NCI-H510A treated with DMSO at 0.1 percent for 48 hours (cell line): ENCODE data around the gene ANAPC2.
A peak's percentile ranks its signal among the peaks of the same experiment; 100 is the strongest.
"Not testable (repeated sequence)": the region's sequence is repeated elsewhere in the genome, so short reads cannot be mapped to it uniquely, and the experiment has no call there.

Experiments
- DNase-seq: peaks from one replicate; lab custom pipeline; 2025; lab: John Stamatoyannopoulos, UW

The ANAPC2 gene

GRCh38 chr9:137143459-137143858 is 44.9 kb downstream of the ANAPC2 start:
- no peak for DNase-seq

DNA sequence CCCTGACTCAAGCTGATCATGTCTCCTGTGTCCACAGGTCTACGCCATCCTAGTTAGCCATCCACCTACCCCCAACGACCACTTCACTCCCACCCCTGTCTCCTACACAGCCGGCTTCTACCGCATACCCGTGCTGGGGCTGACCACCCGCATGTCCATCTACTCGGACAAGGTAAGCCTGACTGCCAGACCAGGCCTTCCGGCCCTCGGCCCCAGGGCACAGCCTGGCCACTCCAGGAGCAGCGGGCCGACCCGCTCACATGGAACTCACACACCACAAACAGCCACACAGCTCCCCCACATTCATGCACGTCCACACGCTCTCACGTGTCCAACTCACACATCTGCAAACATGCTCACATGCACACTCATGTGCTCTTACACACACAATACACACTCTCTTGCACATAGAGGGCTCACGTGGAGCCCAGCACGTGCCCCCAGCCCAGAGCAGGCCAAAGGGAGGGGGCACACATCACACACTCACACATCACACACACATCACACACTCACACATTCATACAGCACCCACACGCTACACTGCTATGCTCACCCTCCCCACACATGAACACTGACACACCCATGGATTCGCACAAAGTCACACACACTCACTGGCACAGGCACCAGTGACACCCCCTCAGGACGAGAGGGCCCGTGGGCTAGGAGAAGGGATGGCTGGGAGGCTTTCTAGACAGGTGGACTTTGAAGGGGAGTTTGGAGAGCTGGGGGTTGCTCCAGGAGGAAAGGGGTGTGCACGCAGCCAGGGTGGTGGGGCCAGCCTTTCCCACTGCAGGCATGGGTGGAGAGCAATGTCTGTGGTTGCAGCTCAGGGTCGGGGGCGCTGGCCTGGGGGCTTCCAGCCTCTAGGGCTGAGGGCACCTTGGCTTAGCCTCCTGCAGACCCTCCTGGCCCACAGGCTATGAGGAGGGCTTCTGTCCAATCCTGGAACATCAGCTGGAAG is 46.1 kb downstream of the ANAPC2 start:
- DNase-seq = no peak

DNA sequence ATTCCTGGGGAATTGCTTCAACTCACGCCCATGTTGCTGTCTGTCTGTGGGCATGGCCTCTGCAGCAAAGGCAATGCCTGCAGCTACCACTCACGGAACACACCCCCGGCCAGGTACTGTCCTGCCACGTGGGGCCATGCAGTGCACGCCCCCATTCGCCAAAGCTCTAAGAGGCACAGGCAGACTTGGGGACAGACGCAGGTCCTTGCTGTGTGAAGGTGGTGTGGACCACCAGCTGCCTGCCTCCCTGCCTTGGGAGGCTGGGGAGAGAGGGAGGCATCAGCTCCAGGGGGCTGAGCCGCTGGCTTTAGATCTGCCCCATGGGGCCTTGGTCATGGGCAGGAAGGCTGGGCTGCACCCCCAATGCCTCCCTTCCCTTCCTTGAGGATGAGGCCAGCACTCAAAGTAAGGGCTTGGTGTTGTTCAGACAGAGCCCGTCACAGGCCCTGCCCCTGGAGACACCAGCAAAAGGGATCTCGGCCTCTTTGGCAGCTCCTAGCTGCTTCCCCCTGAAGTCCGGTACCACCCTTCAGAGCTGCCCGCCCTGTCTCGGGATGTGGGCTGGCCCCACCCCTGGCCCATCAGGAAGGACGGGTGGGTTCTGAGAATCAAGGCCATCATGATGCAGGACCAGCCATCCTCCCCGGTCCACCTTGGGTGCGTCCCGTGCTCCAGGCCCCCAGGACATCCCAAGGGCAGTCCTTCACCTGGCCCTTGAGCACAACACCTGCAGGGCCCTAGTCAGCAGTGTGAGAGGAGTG is 47.1 kb downstream of the ANAPC2 start:
- no peak for DNase-seq

GRCh38 chr9:137140151-137141012 is 48.0 kb downstream of the ANAPC2 start:
- DNase-seq = no peak

DNA sequence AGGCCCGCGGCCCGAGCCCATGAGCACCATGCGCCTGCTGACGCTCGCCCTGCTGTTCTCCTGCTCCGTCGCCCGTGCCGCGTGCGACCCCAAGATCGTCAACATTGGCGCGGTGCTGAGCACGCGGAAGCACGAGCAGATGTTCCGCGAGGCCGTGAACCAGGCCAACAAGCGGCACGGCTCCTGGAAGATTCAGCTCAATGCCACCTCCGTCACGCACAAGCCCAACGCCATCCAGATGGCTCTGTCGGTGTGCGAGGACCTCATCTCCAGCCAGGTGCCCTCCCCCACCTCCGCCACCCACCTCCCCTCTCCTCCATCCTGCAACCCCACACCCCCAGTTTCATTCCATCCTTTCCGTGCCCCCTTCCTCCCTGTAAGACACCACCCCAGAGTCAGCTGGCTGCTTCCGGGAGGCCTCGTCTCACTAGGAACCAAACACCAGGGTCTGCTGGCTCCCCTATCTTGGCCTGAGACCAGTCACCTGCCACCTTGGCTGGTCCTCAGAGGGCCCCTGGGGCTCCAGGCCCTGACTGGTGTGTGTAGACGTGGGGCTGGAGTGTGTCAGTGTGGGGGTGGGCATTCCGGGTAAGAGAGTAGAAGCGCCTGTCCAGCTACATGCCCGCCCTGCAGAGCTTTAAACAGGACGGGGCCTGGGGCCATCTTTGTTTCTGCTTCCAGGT is 48.8 kb downstream of the ANAPC2 start:
- no peak for DNase-seq

DNA sequence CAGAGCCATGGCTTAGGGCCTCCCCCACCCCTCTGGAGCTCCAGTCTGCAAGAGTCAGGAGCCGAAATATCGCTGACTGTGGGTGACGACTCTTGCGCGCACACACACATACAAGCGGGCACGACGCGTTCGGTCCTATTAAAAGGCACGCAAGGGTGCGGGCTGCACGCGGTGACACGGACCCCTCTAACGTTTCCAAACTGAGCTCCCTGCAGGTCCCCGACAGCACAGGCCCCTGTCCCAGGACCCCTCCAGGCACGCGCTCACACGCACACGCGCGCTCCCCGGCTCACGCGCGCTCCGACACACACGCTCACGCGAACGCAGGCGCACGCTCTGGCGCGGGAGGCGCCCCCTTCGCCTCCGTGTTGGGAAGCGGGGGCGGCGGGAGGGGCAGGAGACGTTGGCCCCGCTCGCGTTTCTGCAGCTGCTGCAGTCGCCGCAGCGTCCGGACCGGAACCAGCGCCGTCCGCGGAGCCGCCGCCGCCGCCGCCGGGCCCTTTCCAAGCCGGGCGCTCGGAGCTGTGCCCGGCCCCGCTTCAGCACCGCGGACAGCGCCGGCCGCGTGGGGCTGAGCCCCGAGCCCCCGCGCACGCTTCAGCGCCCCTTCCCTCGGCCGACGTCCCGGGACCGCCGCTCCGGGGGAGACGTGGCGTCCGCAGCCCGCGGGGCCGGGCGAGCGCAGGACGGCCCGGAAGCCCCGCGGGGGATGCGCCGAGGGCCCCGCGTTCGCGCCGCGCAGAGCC is 49.5 kb downstream of the ANAPC2 start, which contains the start of gene GRIN1:
TSS of gene GRIN1 (plus strand) at position 433 of the 746 bp plus-strand sequence. CDS start 333 bp downstream, outside the sequence.
- DNase-seq = no peak

DNA sequence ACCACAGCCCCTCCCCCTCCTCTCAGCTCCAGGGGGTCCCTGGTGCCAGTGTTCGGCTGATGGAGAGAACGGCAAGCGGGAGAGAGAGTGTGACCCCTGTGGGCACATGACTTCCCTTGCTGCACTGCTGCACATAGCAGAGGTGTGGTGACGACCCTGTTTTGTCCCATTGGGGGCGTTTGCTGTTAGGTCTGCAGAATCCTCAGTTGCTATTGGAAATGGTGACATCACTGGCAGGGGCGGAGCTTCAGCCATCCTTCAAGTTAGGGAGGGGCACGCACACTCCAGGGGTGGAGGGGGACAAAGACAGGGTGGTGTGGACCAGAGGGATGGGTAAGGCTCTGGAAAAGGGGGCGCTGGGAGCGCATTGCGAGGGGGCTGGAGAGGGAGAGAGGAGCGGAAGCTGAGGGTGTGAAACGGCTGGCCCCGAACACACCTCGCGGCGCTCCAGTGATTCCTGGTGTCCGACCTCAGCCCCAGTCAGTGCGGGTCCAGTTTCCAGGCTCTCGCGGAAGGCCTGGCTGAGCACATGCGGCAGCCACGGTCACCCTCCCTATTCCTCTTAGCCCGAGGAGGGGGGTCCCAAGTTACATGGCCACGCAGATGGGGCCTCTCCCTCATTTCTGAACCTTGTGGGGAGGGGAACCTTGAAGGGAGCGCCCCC is 50.2 kb downstream of the ANAPC2 start:
- DNase-seq = no peak

GRCh38 chr9:137136881-137137607 is 51.3 kb downstream of the ANAPC2 start:
- DNase-seq = no peak

DNA sequence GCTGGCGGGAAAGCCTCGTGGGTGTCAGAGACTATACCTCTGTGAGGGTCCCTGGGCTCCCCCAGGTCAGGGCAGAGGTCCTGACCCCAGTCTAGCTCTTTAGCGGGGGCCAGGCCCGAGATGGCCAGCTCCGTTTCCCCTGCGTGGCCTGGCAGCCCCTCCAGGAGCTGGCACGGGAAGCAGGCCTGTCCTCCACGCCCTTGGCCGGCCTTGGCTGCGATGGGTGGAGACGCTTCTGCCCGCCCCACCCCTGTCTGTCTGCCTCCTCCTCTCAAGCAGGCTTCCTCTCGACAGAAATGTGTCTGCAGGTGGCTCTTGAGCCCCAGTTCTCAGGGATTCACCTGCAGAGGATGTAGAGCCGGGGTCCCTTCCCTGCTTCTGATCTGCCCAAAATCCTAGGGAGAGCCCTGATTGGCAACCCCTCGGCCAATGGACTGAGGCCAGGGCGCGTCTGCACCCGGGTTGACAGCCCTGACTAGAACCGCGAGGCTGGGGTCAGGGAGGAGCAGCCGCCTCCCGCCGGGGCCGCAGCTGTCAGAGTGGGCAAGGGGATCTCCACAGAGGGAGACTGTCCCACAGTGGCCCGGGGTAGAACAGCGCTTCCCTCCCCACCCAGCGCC is 52.0 kb downstream of the ANAPC2 start:
- peak; percentile 21 for DNase-seq

DNA sequence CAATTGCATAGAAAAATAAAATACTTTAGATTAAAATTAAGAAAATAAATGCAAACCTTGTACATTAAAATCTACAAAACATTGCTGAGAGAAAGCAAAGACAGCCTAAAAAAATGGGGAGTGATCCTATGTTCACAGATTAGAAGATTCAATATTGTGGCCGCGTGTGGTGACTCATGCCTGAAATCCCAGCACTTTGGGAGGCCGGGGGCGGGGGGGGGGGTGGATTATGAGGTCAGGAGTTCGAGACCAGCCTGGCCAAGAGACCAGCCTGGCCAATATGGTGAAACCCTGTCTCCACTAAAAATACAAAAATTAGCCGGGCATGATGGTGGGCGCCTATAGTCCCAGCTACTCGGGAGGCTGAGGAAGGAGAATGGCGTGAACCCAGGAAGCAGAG is 53.2 kb downstream of the ANAPC2 start:
- not testable (repeated sequence) for DNase-seq

GRCh38 chr9:137134191-137134590 is 54.2 kb downstream of the ANAPC2 start:
- DNase-seq = no peak

DNA sequence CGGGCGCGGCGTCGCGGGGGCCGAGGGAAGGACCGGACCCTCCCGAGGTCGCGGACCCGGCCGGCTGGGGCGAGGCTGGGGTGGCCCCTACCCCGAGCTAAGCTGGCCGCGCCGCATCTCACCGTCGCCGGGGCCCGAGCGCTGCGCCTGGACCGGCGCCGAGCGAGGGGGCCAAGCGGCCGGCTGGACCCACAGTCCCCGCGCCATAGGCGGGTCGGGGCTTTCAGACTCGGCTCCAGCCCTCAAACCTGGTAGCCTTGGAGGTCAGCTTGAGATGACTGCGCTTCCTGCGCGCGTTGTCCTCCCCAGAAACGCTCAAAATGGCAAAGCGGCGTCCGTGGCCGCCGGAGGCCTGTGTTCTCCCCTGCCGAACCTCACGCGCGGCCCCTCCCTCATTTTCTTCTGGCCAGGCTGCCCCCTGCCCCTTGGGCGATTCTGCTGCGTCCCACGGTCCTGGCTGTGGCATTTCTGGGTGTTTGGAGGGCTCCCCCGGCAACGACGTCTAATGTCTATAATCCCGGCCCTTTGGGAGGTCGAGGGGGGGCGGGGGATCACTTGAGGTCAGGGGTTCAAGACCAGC is 58.1 kb downstream of the ANAPC2 start:
- DNase-seq = no peak

DNA sequence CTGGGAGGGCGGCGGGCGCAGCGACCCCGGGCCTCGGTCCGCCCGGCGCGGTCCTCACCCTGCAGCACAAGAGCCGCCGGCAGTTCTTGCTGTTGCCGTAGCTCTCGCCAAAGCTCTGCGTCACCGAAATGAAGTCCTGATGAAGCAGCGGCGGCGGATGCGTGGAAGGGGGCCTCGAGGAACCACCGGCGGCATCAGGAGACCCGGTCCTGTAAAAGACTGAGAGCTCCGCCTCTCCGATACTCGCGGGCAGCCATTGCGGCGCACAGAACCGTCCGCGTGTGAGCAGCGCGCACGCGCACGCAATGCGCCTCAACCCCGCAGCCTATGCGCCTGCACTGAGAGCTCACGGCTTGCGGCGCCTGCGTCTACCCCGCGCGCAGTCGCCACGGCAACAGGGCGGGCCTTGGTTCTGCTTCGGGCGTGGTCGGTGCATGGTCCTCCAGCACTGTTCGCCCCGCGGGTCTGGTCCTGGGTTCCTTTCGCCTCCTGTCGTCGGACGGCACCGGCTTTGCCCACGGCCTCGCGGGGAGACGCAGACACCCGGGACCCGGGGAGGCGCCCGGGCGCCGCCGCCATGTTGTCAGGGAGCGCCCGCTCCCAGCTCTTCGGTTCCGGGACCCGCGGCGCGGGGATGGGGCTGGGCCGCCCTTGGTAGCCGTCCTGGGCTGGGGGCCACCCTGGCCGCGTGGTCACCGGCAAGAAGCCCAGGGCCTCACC is 58.7 kb downstream of the ANAPC2 start:
- peak; percentile 88 for DNase-seq

GRCh38 chr9:137128862-137129455 is 59.4 kb downstream of the ANAPC2 start:
- no peak for DNase-seq

GRCh38 chr9:137128158-137128861 is 60.0 kb downstream of the ANAPC2 start:
- no peak for DNase-seq

DNA sequence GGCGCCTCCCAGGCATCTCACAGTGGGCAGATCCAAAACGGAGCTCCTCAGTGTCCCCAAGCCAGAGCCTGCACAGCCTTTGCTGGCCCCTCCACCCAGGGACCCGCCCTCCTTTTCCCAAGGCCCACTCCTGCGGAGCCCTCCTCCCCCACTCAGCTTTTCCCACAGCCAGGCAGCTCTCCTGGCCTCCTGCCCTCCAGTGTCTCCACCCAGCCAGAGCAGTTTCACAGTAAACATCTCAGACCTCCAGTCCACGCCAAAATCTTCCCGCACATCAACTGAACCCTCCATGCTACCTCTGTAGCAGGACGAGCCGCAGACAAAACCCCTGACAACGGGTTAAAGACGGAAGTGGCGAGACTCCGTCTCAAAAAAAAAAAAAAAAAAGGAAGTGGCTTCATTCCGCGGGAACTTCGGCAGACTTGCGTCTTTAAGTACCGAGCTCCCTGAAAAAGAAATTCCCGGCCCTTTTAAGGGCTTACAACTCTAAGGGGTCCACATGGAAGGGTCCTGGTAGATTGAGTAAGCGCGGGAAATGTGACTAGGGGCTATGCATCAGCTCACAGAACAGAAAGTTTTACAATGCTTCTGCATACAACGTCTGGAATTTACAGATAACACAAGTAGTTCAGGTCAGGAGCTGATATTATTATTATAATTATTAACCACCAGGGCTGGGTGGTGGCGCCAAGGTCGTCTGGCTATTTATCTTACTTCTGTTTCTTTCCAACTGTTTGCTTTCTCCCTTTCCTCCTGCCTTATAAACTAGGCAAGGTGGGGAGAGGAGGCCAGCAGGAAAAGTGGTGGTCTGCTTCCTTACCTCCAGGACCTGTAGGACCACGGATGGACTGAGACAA is 60.8 kb downstream of the ANAPC2 start:
- DNase-seq = no peak
